ENCODE data around the gene FBLN5. TPM values are rescaled to one million over a fixed set of nuclear protein-coding genes. Genes with fewer than 3 reads are reported as not detected.

The FBLN5 gene
- polyA plus RNA-seq, 1 experiment: 116 TPM

DNA sequence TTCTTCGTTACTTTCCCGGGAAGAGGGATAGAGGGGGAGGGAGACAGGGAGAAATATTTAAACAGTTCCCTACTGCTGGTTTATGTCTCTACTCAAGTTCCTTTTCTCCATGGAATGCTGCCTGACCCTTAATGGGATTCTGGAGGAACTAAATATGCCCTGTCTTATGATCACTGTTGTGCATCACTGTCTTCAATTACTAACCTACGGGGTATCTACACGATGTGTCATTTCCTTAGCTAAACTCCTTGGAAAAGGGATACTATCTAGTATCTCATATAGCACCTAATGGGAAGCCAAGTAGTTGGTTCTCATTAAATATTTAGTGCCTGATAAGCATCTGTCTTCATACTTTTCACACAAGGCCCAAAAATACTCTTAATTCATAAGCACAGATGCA lies 37.5 kb upstream of the FBLN5 start:
- Histone ChIP-seq H3K4me3 (ENCODE audit: low read depth, low read length) (no peak overlapping the region), H3K27ac (ENCODE audit: low read depth, low read length) (no peak overlapping the region), H3K9me3 (ENCODE audit: control insufficient read depth, insufficient read depth, low read length) (no peaks in the 10 kb centered on the region), H3K27me3 (ENCODE audit: control insufficient read depth, insufficient read depth, low read length) (no peaks in the 10 kb centered on the region)
- ChIA-PET POLR2A (interaction anchor here (1.3 to 1.4 kb wide), 2 partner anchors 37 to 39 kb away, joined by 3 to 5 read pairs; partner anchors contain the start of gene FBLN5), CTCF (interaction anchor here (0.7 to 4.2 kb wide), 3 partner anchors 12 to 92 kb away, joined by 3 to 44 read pairs (median 4); no protein-coding TSS in a partner anchor)
- TF ChIP-seq, protein P1, sequence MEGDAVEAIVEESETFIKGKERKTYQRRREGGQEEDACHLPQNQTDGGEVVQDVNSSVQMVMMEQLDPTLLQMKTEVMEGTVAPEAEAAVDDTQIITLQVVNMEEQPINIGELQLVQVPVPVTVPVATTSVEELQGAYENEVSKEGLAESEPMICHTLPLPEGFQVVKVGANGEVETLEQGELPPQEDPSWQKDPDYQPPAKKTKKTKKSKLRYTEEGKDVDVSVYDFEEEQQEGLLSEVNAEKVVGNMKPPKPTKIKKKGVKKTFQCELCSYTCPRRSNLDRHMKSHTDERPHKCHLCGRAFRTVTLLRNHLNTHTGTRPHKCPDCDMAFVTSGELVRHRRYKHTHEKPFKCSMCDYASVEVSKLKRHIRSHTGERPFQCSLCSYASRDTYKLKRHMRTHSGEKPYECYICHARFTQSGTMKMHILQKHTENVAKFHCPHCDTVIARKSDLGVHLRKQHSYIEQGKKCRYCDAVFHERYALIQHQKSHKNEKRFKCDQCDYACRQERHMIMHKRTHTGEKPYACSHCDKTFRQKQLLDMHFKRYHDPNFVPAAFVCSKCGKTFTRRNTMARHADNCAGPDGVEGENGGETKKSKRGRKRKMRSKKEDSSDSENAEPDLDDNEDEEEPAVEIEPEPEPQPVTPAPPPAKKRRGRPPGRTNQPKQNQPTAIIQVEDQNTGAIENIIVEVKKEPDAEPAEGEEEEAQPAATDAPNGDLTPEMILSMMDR (IDR thresholded peaks at IDR 0.05; ENCODE audit: low read depth, low read length): no peak
- DNase-seq (ENCODE audit: low read depth, low spot score): peak; percentile 24

DNA sequence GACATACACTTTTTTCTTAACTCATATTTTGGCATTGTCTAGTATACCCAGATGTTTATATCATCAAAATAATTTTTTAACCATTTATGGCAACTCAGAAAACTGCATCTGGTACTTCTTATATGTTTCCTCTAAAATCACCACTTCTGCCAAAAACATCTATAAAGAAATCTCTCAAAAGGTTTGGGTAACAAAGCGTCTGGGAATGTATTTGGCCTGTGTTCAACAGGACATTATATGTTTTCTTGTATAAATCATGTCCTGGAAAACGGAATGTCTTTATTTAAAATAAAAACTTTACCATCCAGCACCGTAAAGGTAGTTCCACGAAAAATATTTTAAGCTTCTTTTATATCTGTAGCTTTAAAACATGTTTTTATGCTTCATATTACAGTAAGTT lies 36.1 kb upstream of the FBLN5 start:
- ChIA-PET POLR2A (no interaction called here), CTCF (interaction anchor here (0.6 to 4.2 kb wide), 3 partner anchors 13 to 334 kb away, joined by 3 to 44 read pairs (median 3); partner anchors contain the start of gene ATXN3)
- DNase-seq (ENCODE audit: low read depth, low spot score): no peak
- Histone ChIP-seq H3K27me3 (ENCODE audit: control insufficient read depth, insufficient read depth, low read length) (no peaks in the 10 kb centered on the region), H3K9me3 (ENCODE audit: control insufficient read depth, insufficient read depth, low read length) (no peaks in the 10 kb centered on the region), H3K27ac (ENCODE audit: low read depth, low read length) (no peak overlapping the region), H3K4me3 (ENCODE audit: low read depth, low read length) (no peak overlapping the region)
- TF ChIP-seq, protein P1 (IDR thresholded peaks at IDR 0.05; ENCODE audit: low read depth, low read length): no peak

DNA sequence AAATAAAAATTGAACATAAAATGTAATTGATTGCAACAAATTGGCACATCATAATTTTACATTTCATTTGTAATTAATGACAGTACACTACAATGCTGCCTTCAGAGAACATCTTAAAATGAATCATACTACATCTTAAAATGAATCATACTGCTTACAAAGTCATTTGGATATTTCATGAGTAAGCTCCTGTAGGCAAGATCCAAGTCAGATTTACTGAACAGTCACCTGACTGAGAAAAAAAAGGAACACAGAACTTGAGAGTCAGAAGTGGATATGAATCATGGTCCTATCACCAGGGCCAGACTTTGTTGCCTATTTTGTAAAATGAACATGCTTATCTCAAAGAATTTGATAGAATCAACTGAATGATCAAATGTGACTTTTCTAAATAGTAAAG lies 32.7 kb upstream of the FBLN5 start:
- Histone ChIP-seq H3K9me3 (ENCODE audit: control insufficient read depth, insufficient read depth, low read length) (no peaks in the 10 kb centered on the region), H3K27me3 (ENCODE audit: control insufficient read depth, insufficient read depth, low read length) (no peaks in the 10 kb centered on the region), H3K4me3 (ENCODE audit: low read depth, low read length) (no peak overlapping the region), H3K27ac (ENCODE audit: low read depth, low read length) (no peak overlapping the region)
- DNase-seq (ENCODE audit: low read depth, low spot score): peak; percentile 51
- TF ChIP-seq, protein P1 (IDR thresholded peaks at IDR 0.05; ENCODE audit: low read depth, low read length): no peak
- ChIA-PET POLR2A (interaction anchor here (0.9 kb wide), 1 partner anchor 33 kb away, joined by 5 read pairs; the partner anchor contains the start of gene FBLN5), CTCF (interaction anchor here (1.5 to 1.8 kb wide), 2 partner anchors 17 to 126 kb away, joined by 3 to 9 read pairs; partner anchors contain the start of gene ATXN3)

- H3K4me3 ChIP-seq (ENCODE audit: low read depth, low read length): no peak overlapping the region
- no peaks in the 10 kb centered on the region for H3K27me3 ChIP-seq (ENCODE audit: control insufficient read depth, insufficient read depth, low read length)
- DNase-seq (ENCODE audit: low read depth, low spot score): no peak
- POLR2A ChIA-PET: no interaction called here
- no peaks in the 10 kb centered on the region for H3K9me3 ChIP-seq (ENCODE audit: control insufficient read depth, insufficient read depth, low read length)
- CTCF ChIA-PET: interaction anchor here (2.0 kb wide), 1 partner anchor 19 kb away, joined by 5 read pairs; no protein-coding TSS in a partner anchor
- TF ChIP-seq, protein P1 (IDR thresholded peaks at IDR 0.05; ENCODE audit: low read depth, low read length): no peak
- no peak overlapping the region for H3K27ac ChIP-seq (ENCODE audit: low read depth, low read length)
These were observed 30.4 kb upstream of the FBLN5 start for GRCh38 chr14:91977884-91978283.

- Histone ChIP-seq H3K4me3 (ENCODE audit: low read depth, low read length) (no peak overlapping the region), H3K27ac (ENCODE audit: low read depth, low read length) (no peak overlapping the region), H3K27me3 (ENCODE audit: control insufficient read depth, insufficient read depth, low read length) (no peaks in the 10 kb centered on the region), H3K9me3 (ENCODE audit: control insufficient read depth, insufficient read depth, low read length) (no peaks in the 10 kb centered on the region)
- no peak for DNase-seq (ENCODE audit: low read depth, low spot score)
- TF ChIP-seq, protein P1 (IDR thresholded peaks at IDR 0.05; ENCODE audit: low read depth, low read length): no peak
- ChIA-PET CTCF (interaction anchor here (4.5 kb wide), 1 partner anchor 21 kb away, joined by 25 read pairs; no protein-coding TSS in a partner anchor), POLR2A (interaction anchor here (0.5 to 1.4 kb wide), 4 partner anchors 9 to 875 kb away, joined by 4 to 5 read pairs (median 5); partner anchors contain the start of gene FBLN5)
These were observed 28.3 kb upstream of the FBLN5 start for GRCh38 chr14:91975763-91976162.

Data from AG04450 (cell line).